OCI-LY7 (cell line): ENCODE measurements around the gene NFATC1. TPM values are rescaled to one million over a fixed set of nuclear protein-coding genes. Genes with fewer than 3 reads are reported as not detected.

Experiments used
- BruUV-seq: library from RNA; stranded (reverse); fragments of 400-500 nt; replicated peaks from 2 replicates; lab custom pipeline; 2021; lab: Mats Ljungman, UMichigan
- CTCF ChIA-PET: fragments of 300-600 bp; sonication (Branson Sonifier 250); formaldehyde crosslinking; loops from one replicate; lab custom pipeline; 2022; ENCODE audit warnings: antibody characterized with exemption; ENCODE audit not compliant: unreplicated experiment; lab: Charles Lee
- POLR2A ChIA-PET: fragments of 300-600 bp; sonication (Branson Sonifier 250); formaldehyde crosslinking; loops from one replicate; lab custom pipeline; 2022; ENCODE audit warnings: antibody characterized with exemption; lab: Charles Lee
- DNase-seq: peaks from one replicate; pipeline ENCODE4 v3.0.0-alpha.2; 2015; ENCODE audit warnings: low spot score
- H2AFZ ChIP-seq: fragments of 200-600 bp; sonication (generic), shearing (Covaris generic); 2 replicates; pipeline ENCODE4 v1.6.1; 2014; ENCODE audit warnings: mild to moderate bottlenecking, antibody characterized with exemption, low read length, moderate library complexity
- H3K27ac ChIP-seq: fragments of 200-600 bp; sonication (generic); 2 replicates; pipeline ENCODE4 v1.5.1; 2014; ENCODE audit warnings: mixed run types, low read depth, mild to moderate bottlenecking, moderate library complexity, low read length, inconsistent platforms; ENCODE audit not compliant: poor library complexity, severe bottlenecking
- H3K36me3 ChIP-seq: fragments of 200-600 bp; sonication (generic); 2 replicates; pipeline ENCODE4 v1.6.1; 2014; ENCODE audit warnings: mild to moderate bottlenecking, antibody characterized with exemption, low read length, moderate library complexity, mixed read lengths; ENCODE audit not compliant: insufficient read depth
- H3K4me1 ChIP-seq: fragments of 200-600 bp; sonication (generic); 2 replicates; pipeline ENCODE4 v1.5.1; 2014; ENCODE audit warnings: mild to moderate bottlenecking, low read length; ENCODE audit not compliant: insufficient read depth, poor library complexity, severe bottlenecking
- H3K4me2 ChIP-seq: fragments of 200-600 bp; sonication (generic); 2 replicates; pipeline ENCODE4 v1.6.1; 2014; ENCODE audit warnings: mild to moderate bottlenecking, low read length
- H3K4me3 ChIP-seq: fragments of 200-600 bp; sonication (generic); 2 replicates; pipeline ENCODE4 v1.5.1; 2014; ENCODE audit warnings: mild to moderate bottlenecking, low read depth, low read length; ENCODE audit not compliant: poor library complexity, severe bottlenecking
- H3K79me2 ChIP-seq: fragments of 200-600 bp; sonication (generic); 2 replicates; pipeline ENCODE4 v1.6.1; 2016; ENCODE audit warnings: low read depth, mild to moderate bottlenecking, low read length, moderate library complexity, mixed read lengths; ENCODE audit not compliant: insufficient read depth
- H3K9me2 ChIP-seq: fragments of 200-600 bp; sonication (generic); 2 replicates; pipeline ENCODE4 v1.6.1; 2016; ENCODE audit warnings: mild to moderate bottlenecking, low read length, mixed read lengths; ENCODE audit not compliant: insufficient read depth
- H3K9me3 ChIP-seq: fragments of 200-600 bp; sonication (generic); 2 replicates; pipeline ENCODE4 v1.6.1; 2014; ENCODE audit warnings: mild to moderate bottlenecking, mixed run types, low read length, mixed read lengths
- H4K20me1 ChIP-seq: fragments of 200-600 bp; sonication (generic); 2 replicates; pipeline ENCODE4 v1.6.1; 2014; ENCODE audit warnings: mild to moderate bottlenecking, antibody characterized with exemption, low read length, moderate library complexity, mixed read lengths; ENCODE audit not compliant: insufficient read depth
- EZH2phosphoT487 ChIP-seq: fragments of 200-600 bp; sonication (generic); IDR thresholded peaks from 2 replicates; pipeline ENCODE4 v1.6.1; 2018; ENCODE audit warnings: low read depth, borderline replicate concordance, mild to moderate bottlenecking, mixed run types, antibody characterized with exemption, low read length, moderate library complexity, mixed read lengths
- intact Hi-C: fragments of 100-400 bp; cut with micrococcal nuclease; formaldehyde crosslinking; loops from one replicate; pipeline ENCODE4 v1.10.0; 2022; ENCODE audit not compliant: unreplicated experiment
- total RNA-seq, 2 experiments: library from RNA; depleted of rRNA in 1 of 2; stranded (reverse); fragments of >200 nt in 1 of 2; shearing (Covaris generic) in 1 of 2; gene quantifications; 2 replicates each; pipeline ENCODE4 v1.2.3, GENCODE V29; 2014 to 2022
- TF ChIP-seq, protein P1 (sequence below): fragments of 200-600 bp; sonication (generic); conservative IDR thresholded peaks from 2 replicates; pipeline ENCODE4 v1.5.1; 2014; ENCODE audit warnings: mild to moderate bottlenecking, antibody characterized with exemption, low read length, moderate library complexity, mixed read lengths

NFATC1 gene
- total RNA-seq, 2 experiments from 2014 or later: 23.6 to 50.4 TPM

DNA sequence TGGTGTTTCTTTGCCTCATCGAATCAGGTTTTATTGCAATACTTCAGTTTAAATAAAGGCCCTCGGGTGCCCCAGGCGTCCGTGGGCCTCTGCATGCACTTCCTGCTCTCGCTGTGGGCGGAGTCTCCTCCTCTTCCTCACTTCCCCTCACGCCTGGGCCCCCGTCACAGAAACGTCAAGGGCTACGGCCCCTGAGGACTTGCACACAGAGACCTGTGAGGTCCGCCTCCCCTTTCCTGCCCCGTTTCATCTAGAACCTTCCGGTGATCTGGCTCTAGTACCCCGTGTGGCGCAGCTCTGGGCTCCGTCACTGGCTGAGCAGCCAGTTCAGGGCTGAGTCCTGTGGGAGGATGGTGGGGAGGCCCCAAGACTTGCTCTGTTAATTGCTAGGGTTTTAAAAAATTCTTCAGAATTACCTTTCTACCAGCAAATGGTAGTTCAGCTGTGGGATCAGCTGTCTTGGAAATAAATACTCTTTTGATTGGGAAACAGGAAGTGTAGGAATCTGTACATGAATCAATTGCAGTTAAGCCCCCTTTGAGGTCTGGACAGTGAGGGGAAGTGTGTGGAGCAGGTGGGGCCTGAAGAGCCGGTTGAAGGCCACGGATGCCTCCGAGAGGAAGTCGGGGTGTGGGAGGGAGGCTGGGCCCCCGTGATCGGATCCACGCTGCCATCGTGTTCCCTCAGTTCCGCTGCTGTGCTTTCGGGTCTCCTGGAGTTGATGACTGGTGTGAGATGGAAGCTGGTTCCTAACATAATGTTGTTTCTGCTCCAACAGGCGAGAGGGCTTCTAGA lies 10.2 kb downstream of the NFATC1 start:
- peak overlapping the region; percentile 98 for H3K4me2 ChIP-seq
- no peaks in the 10 kb centered on the region for H3K9me3 ChIP-seq
- H3K27ac ChIP-seq: peak overlapping the region; percentile 76
- peaks cover 55% of the 10 kb centered on the region for H3K4me1 ChIP-seq
- 0 out of 2 replicates have a peak, but pooled peaks cover 4% of the 10 kb centered on the region for H4K20me1 ChIP-seq
- no peaks in the 10 kb centered on the region for H3K9me2 ChIP-seq
- CTCF ChIA-PET: no interaction called here
- POLR2A ChIA-PET: interaction anchor here (1.3 to 1.6 kb wide), 3 partner anchors 9 to 118 kb away, joined by 3 to 5 read pairs (median 5); no protein-coding TSS in a partner anchor
- H3K36me3 ChIP-seq: peaks cover 26% of the 10 kb centered on the region
- no TSS peak for BruUV-seq
- peak; percentile 73 for DNase-seq
- peaks cover 78% of the 10 kb centered on the region for H3K79me2 ChIP-seq
- no peak overlapping the region for H2AFZ ChIP-seq
- no peak for TF ChIP-seq EZH2phosphoT487
- TF ChIP-seq, protein P1, sequence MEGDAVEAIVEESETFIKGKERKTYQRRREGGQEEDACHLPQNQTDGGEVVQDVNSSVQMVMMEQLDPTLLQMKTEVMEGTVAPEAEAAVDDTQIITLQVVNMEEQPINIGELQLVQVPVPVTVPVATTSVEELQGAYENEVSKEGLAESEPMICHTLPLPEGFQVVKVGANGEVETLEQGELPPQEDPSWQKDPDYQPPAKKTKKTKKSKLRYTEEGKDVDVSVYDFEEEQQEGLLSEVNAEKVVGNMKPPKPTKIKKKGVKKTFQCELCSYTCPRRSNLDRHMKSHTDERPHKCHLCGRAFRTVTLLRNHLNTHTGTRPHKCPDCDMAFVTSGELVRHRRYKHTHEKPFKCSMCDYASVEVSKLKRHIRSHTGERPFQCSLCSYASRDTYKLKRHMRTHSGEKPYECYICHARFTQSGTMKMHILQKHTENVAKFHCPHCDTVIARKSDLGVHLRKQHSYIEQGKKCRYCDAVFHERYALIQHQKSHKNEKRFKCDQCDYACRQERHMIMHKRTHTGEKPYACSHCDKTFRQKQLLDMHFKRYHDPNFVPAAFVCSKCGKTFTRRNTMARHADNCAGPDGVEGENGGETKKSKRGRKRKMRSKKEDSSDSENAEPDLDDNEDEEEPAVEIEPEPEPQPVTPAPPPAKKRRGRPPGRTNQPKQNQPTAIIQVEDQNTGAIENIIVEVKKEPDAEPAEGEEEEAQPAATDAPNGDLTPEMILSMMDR: no peak
- intact Hi-C loops: loop anchor here (2.0 kb wide), 2 partner anchors 55 to 117 kb away; no protein-coding TSS in a partner anchor
- H3K4me3 ChIP-seq: peak overlapping the region; percentile 73

- Histone ChIP-seq H4K20me1 (0 out of 2 replicates have a peak, but pooled peaks cover 4% of the 10 kb centered on the region), H3K79me2 (peaks cover 71% of the 10 kb centered on the region), H3K9me2 (no peaks in the 10 kb centered on the region), H3K27ac (peak overlapping the region; percentile 76), H3K36me3 (peaks cover 27% of the 10 kb centered on the region), H2AFZ (no peak overlapping the region), H3K4me2 (peak overlapping the region; percentile 98; the same call in 1 of the 2 replicates), H3K4me1 (peaks cover 48% of the 10 kb centered on the region), H3K4me3 (no peak overlapping the region), H3K9me3 (no peaks in the 10 kb centered on the region)
- no peak for DNase-seq
- POLR2A ChIA-PET: no interaction called here
- TF ChIP-seq EZH2phosphoT487: no peak
- TF ChIP-seq, protein P1: no peak
- CTCF ChIA-PET: no interaction called here
- no TSS peak for BruUV-seq
- intact Hi-C loops: no loop called here
These were observed 11.0 kb downstream of the NFATC1 start for GRCh38 chr18:79406708-79407107.

DNA sequence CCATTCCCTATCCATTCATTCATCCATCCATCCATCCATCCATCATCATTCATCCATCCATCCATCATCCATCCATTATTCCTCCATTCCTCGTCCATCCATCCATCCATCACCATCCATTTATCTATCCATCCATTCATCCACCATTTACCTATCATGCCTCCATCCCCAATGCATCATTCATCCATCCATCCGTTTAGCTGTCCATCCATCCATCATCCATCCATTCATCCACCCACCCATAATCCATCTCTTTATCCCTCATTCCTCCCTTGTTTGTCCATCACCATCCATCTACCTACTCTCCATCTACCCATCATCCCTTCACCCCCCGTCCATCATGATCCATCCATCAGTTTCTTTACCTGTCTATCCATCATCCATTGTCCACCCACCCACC lies 13.6 kb downstream of the NFATC1 start:
- no TSS peak for BruUV-seq
- H3K79me2 ChIP-seq: peaks cover 48% of the 10 kb centered on the region
- H2AFZ ChIP-seq: no peak overlapping the region
- peaks cover 22% of the 10 kb centered on the region for H3K4me1 ChIP-seq
- H3K9me3 ChIP-seq: no peaks in the 10 kb centered on the region
- intact Hi-C loops: no loop called here
- peaks cover 49% of the 10 kb centered on the region for H3K36me3 ChIP-seq
- POLR2A ChIA-PET: no interaction called here
- H4K20me1 ChIP-seq: no peaks in the 10 kb centered on the region
- no peak overlapping the region for H3K27ac ChIP-seq
- DNase-seq: no peak
- no peak overlapping the region for H3K4me3 ChIP-seq
- CTCF ChIA-PET: no interaction called here
- no peak overlapping the region for H3K4me2 ChIP-seq
- TF ChIP-seq, protein P1: no peak
- no peak for TF ChIP-seq EZH2phosphoT487
- H3K9me2 ChIP-seq: no peaks in the 10 kb centered on the region
